ENCODE measurements around the gene PCSK7.

DNA sequence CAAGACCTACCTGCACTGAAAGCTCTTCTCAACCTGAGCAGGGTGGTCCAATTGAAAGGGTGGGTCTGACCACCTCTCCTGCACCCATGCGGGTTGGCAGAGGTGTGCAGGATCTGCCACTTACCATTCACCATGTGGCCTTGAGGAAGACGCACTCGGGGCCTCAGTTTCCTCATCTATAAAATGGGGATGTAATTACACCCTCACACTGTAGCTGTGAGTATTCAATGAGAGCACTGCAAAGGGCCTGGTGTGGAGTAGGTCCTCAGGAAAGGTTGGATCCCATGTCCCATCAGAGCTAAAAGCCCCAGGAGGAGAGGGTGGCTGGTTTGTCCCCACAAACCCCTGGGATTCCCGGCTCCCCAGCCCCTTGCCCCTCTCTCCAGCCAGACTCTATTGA is 33.3 kb downstream of the PCSK7 start:
- TF ChIP-seq, protein P1, sequence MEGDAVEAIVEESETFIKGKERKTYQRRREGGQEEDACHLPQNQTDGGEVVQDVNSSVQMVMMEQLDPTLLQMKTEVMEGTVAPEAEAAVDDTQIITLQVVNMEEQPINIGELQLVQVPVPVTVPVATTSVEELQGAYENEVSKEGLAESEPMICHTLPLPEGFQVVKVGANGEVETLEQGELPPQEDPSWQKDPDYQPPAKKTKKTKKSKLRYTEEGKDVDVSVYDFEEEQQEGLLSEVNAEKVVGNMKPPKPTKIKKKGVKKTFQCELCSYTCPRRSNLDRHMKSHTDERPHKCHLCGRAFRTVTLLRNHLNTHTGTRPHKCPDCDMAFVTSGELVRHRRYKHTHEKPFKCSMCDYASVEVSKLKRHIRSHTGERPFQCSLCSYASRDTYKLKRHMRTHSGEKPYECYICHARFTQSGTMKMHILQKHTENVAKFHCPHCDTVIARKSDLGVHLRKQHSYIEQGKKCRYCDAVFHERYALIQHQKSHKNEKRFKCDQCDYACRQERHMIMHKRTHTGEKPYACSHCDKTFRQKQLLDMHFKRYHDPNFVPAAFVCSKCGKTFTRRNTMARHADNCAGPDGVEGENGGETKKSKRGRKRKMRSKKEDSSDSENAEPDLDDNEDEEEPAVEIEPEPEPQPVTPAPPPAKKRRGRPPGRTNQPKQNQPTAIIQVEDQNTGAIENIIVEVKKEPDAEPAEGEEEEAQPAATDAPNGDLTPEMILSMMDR (IDR thresholded peaks at IDR 0.05), result no peak
- TF ChIP-seq POLR2A (IDR thresholded peaks at IDR 0.05), result no peak

Data from lower leg skin (tissue), 3 donors.